H4 (cell line): ENCODE data around the gene THSD8. TPM values are rescaled to one million over a fixed set of nuclear protein-coding genes. Genes with fewer than 3 reads are reported as not detected.

Experiments used
- total RNA-seq: library from RNA; depleted of rRNA; stranded (reverse); fragments of >200 nt; shearing (Covaris generic); gene quantifications from 2 replicates; pipeline ENCODE4 v1.2.3, GENCODE V29; 2014; rRNA removed

Gene THSD8
- total RNA-seq, 1 experiment from 2014 or later: not detected

Other genes starting within 250 kb of the THSD8 start
- gene ZNF490, start 191.3 kb upstream of the THSD8 start, total RNA-seq: 2.6 and 5.7 TPM in 2 replicates
- gene ZNF791, start 191.1 kb upstream of the THSD8 start, total RNA-seq: 8.1 and 8.5 TPM in 2 replicates
- gene MAN2B1, start 135.3 kb upstream of the THSD8 start, total RNA-seq: 34.2 and 53.4 TPM in 2 replicates
- gene WDR83, start 135.3 kb upstream of the THSD8 start, total RNA-seq: 12.8 and 13.7 TPM in 2 replicates
- 65.1 and 100 TPM in 2 replicates for gene DHPS, start 120.2 kb upstream of the THSD8 start, total RNA-seq
- not detected in 2 replicates for gene GNG14, start 114.1 kb upstream of the THSD8 start, total RNA-seq
- 6.4 and 12.7 TPM in 2 replicates for gene FBXW9, start 105.4 kb upstream of the THSD8 start, total RNA-seq
- gene TNPO2, start 78.1 kb upstream of the THSD8 start, total RNA-seq: 30.1 and 33.0 TPM in 2 replicates
- 238 and 271 TPM in 2 replicates for gene TRIR, start 67.4 kb upstream of the THSD8 start, total RNA-seq
- 85.4 and 94.4 TPM in 2 replicates for gene GET3, start 64.6 kb upstream of the THSD8 start, total RNA-seq
- gene BEST2, start 50.3 kb upstream of the THSD8 start, total RNA-seq: 0.06 TPM in 1 of 2 replicates, not detected in the other
- gene HOOK2, start 26.5 kb upstream of the THSD8 start, total RNA-seq: 8.6 and 13.0 TPM in 2 replicates
- gene JUNB, start 10.6 kb upstream of the THSD8 start, total RNA-seq: 55.7 and 71.3 TPM in 2 replicates
- 6.1 and 6.7 TPM in 2 replicates for gene PRDX2, start 269 bp upstream of the THSD8 start, total RNA-seq
- 74.2 and 92.1 TPM in 2 replicates for gene RNASEH2A, start 4.5 kb downstream of the THSD8 start, total RNA-seq
- not detected in 2 replicates for gene RTBDN, start 32.5 kb downstream of the THSD8 start, total RNA-seq
- gene MAST1, start 36.4 kb downstream of the THSD8 start, total RNA-seq: 5.7 TPM in 1 of 2 replicates, not detected in the other
- 64.4 and 68.8 TPM in 2 replicates for gene DNASE2, start 79.4 kb downstream of the THSD8 start, total RNA-seq
- not detected in 2 replicates for gene KLF1, start 85.1 kb downstream of the THSD8 start, total RNA-seq
- gene GCDH, start 89.1 kb downstream of the THSD8 start, total RNA-seq: 31.0 and 38.3 TPM in 2 replicates
- gene SYCE2, start 117.2 kb downstream of the THSD8 start, total RNA-seq: 1.6 and 2.5 TPM in 2 replicates
- gene FARSA, start 131.6 kb downstream of the THSD8 start, total RNA-seq: 59.4 and 90.9 TPM in 2 replicates
- 1,463 and 1,526 TPM in 2 replicates for gene CALR, start 136.5 kb downstream of the THSD8 start, total RNA-seq
- 209 and 217 TPM in 2 replicates for gene RAD23A, start 143.8 kb downstream of the THSD8 start, total RNA-seq
- gene GADD45GIP1, start 155.2 kb downstream of the THSD8 start, total RNA-seq: 46.3 and 47.4 TPM in 2 replicates
- gene DAND5, start 167.5 kb downstream of the THSD8 start, total RNA-seq: 0.06 TPM in 1 of 2 replicates, not detected in the other
- 9.6 and 13.8 TPM in 2 replicates for gene NFIX, start 193.4 kb downstream of the THSD8 start, total RNA-seq